Measurements from ENCODE around the gene TMEM108.

DNA sequence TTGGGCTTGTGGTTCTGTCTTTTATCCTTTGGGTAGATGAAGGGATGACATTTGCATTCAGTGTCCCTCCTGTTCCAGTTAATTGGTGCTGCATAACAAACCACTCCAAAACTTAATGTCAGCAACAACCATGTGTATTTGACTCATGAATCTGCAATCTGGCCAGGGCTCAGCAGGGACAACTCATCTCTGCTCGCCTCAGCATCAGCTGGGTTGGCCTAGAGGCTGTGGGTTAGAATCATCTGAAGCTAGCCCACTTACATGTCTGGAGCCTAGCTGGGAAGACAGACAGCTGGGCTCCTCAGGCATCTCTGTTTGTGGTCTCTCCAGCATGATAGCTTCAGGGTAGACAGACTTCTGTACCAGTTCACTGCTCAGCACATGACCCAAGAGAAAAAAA is 92.0 kb downstream of the TMEM108 start:
- TF ChIP-seq, protein P1, sequence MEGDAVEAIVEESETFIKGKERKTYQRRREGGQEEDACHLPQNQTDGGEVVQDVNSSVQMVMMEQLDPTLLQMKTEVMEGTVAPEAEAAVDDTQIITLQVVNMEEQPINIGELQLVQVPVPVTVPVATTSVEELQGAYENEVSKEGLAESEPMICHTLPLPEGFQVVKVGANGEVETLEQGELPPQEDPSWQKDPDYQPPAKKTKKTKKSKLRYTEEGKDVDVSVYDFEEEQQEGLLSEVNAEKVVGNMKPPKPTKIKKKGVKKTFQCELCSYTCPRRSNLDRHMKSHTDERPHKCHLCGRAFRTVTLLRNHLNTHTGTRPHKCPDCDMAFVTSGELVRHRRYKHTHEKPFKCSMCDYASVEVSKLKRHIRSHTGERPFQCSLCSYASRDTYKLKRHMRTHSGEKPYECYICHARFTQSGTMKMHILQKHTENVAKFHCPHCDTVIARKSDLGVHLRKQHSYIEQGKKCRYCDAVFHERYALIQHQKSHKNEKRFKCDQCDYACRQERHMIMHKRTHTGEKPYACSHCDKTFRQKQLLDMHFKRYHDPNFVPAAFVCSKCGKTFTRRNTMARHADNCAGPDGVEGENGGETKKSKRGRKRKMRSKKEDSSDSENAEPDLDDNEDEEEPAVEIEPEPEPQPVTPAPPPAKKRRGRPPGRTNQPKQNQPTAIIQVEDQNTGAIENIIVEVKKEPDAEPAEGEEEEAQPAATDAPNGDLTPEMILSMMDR (IDR thresholded peaks at IDR 0.05; ENCODE audit: borderline replicate concordance, extremely low read depth, low read length, poor library complexity, severe bottlenecking): no peak
- TF ChIP-seq EZH2 (IDR thresholded peaks at IDR 0.05; ENCODE audit: borderline replicate concordance, low read depth, low read length, severe bottlenecking): no peak

All from DND-41 (cell line).